NCI-H345 treated with DMSO at 0.1 percent for 48 hours (cell line): ENCODE data around the gene ZNF273.
"Not testable (repeated sequence)": the region's sequence is repeated elsewhere in the genome, so short reads cannot be mapped to it uniquely, and the experiment has no call there.

ENCODE experiments used
- DNase-seq: peaks from one replicate; lab custom pipeline; 2025; ENCODE audit not compliant: unreplicated experiment; lab: John Stamatoyannopoulos, UW

The ZNF273 gene

DNA sequence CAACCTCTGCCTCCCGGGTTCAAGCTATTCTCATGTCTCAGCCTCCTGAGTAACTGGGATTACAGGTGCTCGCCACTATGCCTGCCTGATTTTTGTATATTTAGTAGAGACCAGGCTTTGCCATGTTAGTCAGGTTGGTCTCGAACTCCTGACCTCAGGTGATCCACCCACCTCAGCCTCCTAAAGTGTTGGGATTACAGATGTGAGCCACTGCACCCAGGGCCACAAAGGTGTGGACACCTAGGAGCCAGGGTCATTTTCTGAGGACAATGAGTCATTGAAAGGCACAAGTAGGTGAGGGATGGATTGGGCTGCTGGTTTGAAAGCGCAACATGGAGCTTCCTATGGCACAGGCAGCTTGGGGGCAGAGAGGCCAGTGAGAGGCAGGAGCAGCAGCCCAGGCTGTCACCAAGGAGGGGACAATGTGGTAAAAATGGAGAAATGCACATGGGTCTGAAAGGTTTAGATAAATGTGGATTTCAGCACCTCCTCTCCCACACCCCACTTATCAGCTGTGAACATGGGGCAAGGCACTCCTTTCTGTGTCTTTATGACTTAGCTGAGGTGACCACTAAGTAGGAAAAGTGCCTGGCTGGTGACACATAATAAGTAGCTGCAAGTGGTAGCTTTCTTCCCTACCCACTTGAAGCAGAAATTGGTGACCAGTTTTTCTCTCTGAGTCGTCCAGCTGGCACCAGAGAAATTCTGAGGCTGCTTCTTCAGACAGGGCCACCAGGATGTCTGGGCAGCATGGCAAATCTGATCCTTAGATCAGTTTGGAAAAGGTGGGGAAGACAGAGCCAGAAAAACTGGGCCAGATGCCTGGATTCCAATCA is 41.8 kb downstream of the ZNF273 start:
- DNase-seq, result not testable (repeated sequence)

GRCh38 chr7:64945503-64946175 is 42.6 kb downstream of the ZNF273 start:
- DNase-seq, result no peak

GRCh38 chr7:64946772-64947171 is 43.7 kb downstream of the ZNF273 start:
- DNase-seq, result no peak

DNA sequence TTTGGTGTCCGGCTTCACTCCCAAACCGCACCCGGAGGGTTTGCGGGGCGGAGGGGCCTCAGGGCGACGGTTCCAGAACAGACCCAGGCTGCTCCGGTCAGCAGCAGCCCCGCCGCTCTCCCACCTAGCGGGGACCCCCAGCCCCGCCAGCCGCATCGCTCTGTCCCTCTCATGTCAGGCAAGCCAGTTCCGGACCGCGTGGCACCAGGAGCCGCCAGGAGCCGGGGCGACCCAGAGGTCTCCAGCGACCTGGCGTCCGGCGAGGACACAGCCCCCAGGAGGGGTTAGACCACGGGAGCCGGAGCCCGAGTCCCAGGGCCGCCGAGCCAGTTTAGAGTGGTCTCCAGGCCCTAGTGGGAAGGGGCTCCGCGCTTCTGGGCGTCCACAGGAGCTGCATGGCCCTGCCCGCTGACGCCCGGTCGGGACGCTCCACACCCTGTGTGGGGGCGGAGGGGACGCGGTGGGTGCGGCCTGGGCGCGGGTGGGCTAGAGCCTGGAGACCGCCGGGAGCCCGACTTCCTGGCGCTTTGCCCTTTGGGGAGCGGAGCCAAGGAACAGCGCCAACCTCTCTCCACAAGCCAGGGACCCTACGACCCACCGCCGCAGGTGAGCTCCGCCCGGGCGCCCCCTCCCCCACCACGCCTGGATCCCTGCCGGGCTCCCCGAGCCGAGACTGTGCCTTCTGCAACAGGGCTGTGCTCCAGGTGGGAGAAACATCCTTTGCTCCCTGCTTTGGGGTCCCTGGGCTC is 44.4 kb downstream of the ZNF273 start:
- no peak for DNase-seq

GRCh38 chr7:64948774-64949173 is 45.7 kb downstream of the ZNF273 start:
- not testable (repeated sequence) for DNase-seq

DNA sequence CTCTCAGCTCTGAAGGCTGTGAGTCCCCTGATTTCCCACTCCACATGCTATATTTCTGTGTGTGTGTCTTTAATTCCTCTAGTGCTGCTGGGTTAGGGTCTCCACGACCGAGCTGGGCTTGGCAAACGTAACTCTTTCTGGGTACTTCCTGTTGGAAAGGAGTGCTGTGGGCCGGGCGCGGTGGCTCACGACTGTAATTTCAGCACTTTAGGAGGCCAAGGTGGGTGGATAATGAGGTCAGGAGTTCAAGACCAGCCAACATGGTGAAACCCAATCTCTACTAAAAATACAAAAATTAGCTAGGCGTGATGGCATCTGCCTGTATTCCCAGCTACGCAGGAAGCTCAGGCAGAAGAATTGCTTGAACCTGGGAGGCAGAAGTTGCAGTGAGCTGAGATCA is 47.6 kb downstream of the ZNF273 start:
- not testable (repeated sequence) for DNase-seq

DNA sequence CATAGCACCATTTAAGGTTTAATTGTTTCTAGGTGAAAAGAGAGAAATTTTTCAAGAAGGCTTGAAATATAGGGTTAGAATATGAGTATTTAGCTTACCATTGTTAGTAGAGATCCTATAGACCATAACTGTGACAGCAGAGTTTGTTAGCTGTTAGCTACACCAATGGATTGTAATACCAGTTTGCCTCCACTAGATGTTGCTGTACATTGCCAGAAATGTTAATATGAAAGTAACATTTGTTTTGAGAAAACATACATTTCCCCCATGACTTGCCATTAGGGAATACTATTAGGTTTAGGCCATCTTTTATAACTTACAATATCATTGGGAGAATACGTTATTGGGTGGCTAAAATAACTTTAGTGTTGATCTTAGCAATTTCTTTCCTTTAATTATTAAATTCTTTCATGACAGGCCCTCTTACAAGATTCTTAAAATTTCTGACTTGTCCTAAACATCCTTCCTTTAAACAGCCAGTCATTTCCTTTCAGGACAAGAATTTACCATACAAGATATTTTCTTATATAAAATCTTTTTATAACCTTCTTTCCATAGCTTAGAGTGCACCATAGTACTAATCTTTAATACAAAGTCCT is 48.3 kb downstream of the ZNF273 start:
- peak; percentile 42 for DNase-seq

- DNase-seq, result peak; percentile 85
Observed at GRCh38 chr7:64959072-64959747, 56.1 kb downstream of the ZNF273 start.

DNA sequence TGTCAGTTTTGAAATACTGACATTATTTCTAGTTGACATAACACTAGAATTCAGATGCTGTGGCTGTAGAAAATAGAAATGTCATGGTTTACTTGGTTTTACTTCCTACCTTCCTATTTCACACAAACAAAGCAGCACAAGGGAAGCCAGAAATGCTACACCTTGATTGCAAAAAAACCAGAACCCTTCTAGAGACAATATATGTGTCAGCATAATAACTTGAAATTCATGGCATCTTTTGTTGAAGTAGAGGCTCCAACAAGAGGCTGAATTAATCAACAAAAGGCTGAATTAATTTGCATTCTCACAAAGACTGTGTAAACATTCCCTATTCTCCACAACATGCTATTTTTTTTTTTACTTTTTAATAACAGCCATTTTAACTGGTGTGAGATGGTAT is 62.5 kb downstream of the ZNF273 start:
- no peak for DNase-seq

DNA sequence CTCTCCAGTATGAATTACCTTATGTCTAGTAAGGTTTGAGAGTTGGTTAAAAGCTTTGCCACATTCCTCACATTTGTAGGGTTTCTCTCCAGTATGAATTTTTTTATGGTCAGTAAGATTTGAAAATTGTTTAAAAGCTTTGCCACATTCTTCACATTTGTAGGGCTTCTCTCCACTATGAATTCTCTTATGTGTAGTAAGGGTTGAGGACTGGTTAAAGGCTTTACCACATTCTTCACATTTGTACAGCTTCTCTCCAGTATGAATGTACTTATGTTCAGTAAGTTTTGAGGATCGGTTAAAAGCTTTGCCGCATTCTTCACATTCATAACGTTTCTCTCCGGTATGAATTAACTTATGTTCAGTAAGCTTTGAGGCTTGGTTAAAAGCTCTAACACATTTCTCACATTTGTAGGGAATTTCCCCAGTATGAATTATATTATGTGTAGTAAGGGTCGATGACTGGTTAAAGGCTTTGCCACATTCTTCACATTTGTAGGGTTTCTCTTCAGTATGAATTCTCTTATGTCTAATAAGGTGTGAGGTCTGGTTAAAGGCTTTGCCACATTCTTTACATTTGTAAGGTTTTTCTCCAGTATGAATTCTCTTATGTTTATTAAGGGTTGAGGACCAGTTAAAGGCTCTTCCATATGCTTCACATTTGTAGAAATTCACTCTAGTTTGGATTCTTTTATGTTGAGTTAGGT is 75.6 kb downstream of the ZNF273 start:
- DNase-seq, result no peak
